Glutamatergic neuron (in vitro differentiated cells): ENCODE data around the gene QARS1. TPM values are rescaled to one million over a fixed set of nuclear protein-coding genes. Genes with fewer than 3 reads are reported as not detected.

Experiments
- DNase-seq: peaks from one replicate; pipeline ENCODE4 v3.0.0; 2022
- H3K27ac Mint-ChIP-seq: one replicate; pipeline ENCODE4 v1.8.0; 2020; ENCODE audit warnings: mild to moderate bottlenecking, mixed read lengths, inconsistent platforms; ENCODE audit not compliant: unreplicated experiment
- H3K27me3 Mint-ChIP-seq: one replicate; pipeline ENCODE4 v1.8.0; 2020; ENCODE audit warnings: mild to moderate bottlenecking, moderate library complexity, mixed read lengths, inconsistent platforms; ENCODE audit not compliant: unreplicated experiment
- H3K36me3 Mint-ChIP-seq: one replicate; pipeline ENCODE4 v1.8.0; 2020; ENCODE audit warnings: mild to moderate bottlenecking, mixed read lengths, inconsistent platforms; ENCODE audit not compliant: unreplicated experiment
- H3K4me1 Mint-ChIP-seq: one replicate; pipeline ENCODE4 v1.8.0; 2020; ENCODE audit warnings: mild to moderate bottlenecking, low read depth, mixed read lengths, inconsistent platforms; ENCODE audit not compliant: unreplicated experiment
- H3K4me3 Mint-ChIP-seq: one replicate; pipeline ENCODE4 v1.8.0; 2020; ENCODE audit warnings: mild to moderate bottlenecking, mixed read lengths, inconsistent platforms; ENCODE audit not compliant: unreplicated experiment
- H3K9me3 Mint-ChIP-seq: one replicate; pipeline ENCODE4 v1.8.0; 2020; ENCODE audit warnings: mild to moderate bottlenecking, moderate library complexity, mixed read lengths, inconsistent platforms; ENCODE audit not compliant: unreplicated experiment
- CTCF ChIP-seq: fragments of 200-600 bp; sonication (generic); IDR thresholded peaks from one replicate; pipeline ENCODE4 v1.5.0; 2021; ENCODE audit not compliant: partially characterized antibody, unreplicated experiment
- total RNA-seq: library from RNA; stranded (reverse); fragmentation: NEBNext Ultra II Directional; extraction: Animal tissue kit (Norgen Biotek cat#: 25700); gene quantifications from one replicate; pipeline ENCODE4 v1.2.1, GENCODE V29; 2021; ENCODE audit not compliant: unreplicated experiment

Gene QARS1
- total RNA-seq, 1 donor from 2014 or later, result 266 TPM

- Mint-ChIP-seq H3K4me3 (peak overlapping the region; percentile 50), H3K27ac (peak overlapping the region; percentile 43), H3K4me1 (no peaks in the 10 kb centered on the region), H3K9me3 (peaks cover 4% of the 10 kb centered on the region), H3K27me3 (peaks cover 10% of the 10 kb centered on the region), H3K36me3 (no peaks in the 10 kb centered on the region)
- no peak for TF ChIP-seq CTCF
- DNase-seq, result no peak
Measured at GRCh38 chr3:49121132-49121736, 16.7 kb upstream of the QARS1 start.

- peak; percentile 91 for DNase-seq
- H3K4me1 Mint-ChIP-seq, result no peaks in the 10 kb centered on the region
- peaks cover 4% of the 10 kb centered on the region for H3K9me3 Mint-ChIP-seq
- peaks cover 12% of the 10 kb centered on the region for H3K27me3 Mint-ChIP-seq
- peak within 1 kb of the TSS; percentile 93 for H3K4me3 Mint-ChIP-seq
- H3K36me3 Mint-ChIP-seq, result no peaks in the 10 kb centered on the region
- no peak for TF ChIP-seq CTCF
- H3K27ac Mint-ChIP-seq, result peak within 1 kb of the TSS; percentile 85
Measured at GRCh38 chr3:49120438-49121131, 16.0 kb upstream of the QARS1 start, which contains the start of gene USP19. Gene USP19 (minus strand): TSS chr3:49120823. CDS start chr3:49119145, 1,678 bp downstream.

- Mint-ChIP-seq H3K27ac (peak overlapping the region; percentile 85), H3K4me1 (no peaks in the 10 kb centered on the region), H3K9me3 (peaks cover 4% of the 10 kb centered on the region), H3K27me3 (peaks cover 13% of the 10 kb centered on the region), H3K36me3 (no peaks in the 10 kb centered on the region), H3K4me3 (peak overlapping the region; percentile 93)
- TF ChIP-seq CTCF, result no peak
- no peak for DNase-seq
Measured at GRCh38 chr3:49120096-49120437, 15.5 kb upstream of the QARS1 start.

- no peaks in the 10 kb centered on the region for H3K36me3 Mint-ChIP-seq
- H3K27ac Mint-ChIP-seq, result no peak overlapping the region
- no peak for DNase-seq
- peaks cover 4% of the 10 kb centered on the region for H3K9me3 Mint-ChIP-seq
- no peak for TF ChIP-seq CTCF
- peak overlapping the region; percentile 93 for H3K4me3 Mint-ChIP-seq
- peaks cover 13% of the 10 kb centered on the region for H3K27me3 Mint-ChIP-seq
- no peaks in the 10 kb centered on the region for H3K4me1 Mint-ChIP-seq
Measured at GRCh38 chr3:49119439-49119838, 14.9 kb upstream of the QARS1 start.

GRCh38 chr3:49119036-49119435 is 14.5 kb upstream of the QARS1 start:
- Mint-ChIP-seq H3K36me3 (no peaks in the 10 kb centered on the region), H3K9me3 (peaks cover 4% of the 10 kb centered on the region), H3K4me1 (no peaks in the 10 kb centered on the region), H3K27ac (no peak overlapping the region), H3K4me3 (peak overlapping the region; percentile 93), H3K27me3 (peaks cover 13% of the 10 kb centered on the region)
- TF ChIP-seq CTCF, result no peak
- DNase-seq, result no peak
